ENCODE data around the gene USP9Y. TPM values are rescaled to one million over a fixed set of nuclear protein-coding genes. Genes with fewer than 3 reads are reported as not detected.

USP9Y gene, protein sequence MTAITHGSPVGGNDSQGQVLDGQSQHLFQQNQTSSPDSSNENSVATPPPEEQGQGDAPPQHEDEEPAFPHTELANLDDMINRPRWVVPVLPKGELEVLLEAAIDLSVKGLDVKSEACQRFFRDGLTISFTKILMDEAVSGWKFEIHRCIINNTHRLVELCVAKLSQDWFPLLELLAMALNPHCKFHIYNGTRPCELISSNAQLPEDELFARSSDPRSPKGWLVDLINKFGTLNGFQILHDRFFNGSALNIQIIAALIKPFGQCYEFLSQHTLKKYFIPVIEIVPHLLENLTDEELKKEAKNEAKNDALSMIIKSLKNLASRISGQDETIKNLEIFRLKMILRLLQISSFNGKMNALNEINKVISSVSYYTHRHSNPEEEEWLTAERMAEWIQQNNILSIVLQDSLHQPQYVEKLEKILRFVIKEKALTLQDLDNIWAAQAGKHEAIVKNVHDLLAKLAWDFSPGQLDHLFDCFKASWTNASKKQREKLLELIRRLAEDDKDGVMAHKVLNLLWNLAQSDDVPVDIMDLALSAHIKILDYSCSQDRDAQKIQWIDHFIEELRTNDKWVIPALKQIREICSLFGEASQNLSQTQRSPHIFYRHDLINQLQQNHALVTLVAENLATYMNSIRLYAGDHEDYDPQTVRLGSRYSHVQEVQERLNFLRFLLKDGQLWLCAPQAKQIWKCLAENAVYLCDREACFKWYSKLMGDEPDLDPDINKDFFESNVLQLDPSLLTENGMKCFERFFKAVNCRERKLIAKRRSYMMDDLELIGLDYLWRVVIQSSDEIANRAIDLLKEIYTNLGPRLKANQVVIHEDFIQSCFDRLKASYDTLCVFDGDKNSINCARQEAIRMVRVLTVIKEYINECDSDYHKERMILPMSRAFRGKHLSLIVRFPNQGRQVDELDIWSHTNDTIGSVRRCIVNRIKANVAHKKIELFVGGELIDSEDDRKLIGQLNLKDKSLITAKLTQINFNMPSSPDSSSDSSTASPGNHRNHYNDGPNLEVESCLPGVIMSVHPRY (N-terminal part only)
- 10 to 100 TPM in 2 of 4 donors, under 1 TPM in 1, not detected in 1; 0.07 to 35.6 (median 32.7) TPM for total RNA-seq

DNA sequence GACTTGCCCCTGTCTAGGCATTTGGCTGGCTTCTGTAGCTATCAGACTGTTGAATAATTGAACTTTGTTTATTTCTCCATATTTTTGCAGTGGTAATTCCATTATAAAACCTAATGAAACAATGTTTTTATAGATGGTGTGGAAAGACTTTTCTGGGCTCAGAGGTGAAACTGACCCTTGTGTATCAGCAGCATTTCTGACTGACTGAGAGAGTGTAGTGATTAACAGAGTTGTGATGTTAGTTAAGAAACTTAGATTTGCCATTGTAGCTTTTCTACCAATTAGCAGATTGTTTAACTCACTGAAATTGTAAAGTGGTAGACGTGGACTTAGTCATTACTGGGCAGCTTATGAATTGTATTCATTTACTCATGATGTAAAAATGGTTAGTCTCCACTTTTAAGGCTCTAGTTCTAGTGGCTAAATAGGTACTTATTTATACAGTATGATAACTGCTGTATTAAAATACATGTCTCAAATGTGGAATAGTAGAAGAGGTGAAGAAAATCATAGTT, at the start of gene USP9Y:
TSS of gene USP9Y (plus strand) at position 51 of the 515 bp plus-strand sequence. CDS start 8,217 bp downstream, outside the sequence.
- 89% methylated on average over 1 of the region's 1 CpG; no CpG with 5 or more reads in 1 of the 2 donors for WGBS, 2 donors (ENCODE audit: low coverage in 1 of 2)
- Histone ChIP-seq H3K27me3 (no peaks in the 10 kb centered on the region), H3K4me1 (no peaks in the 10 kb centered on the region), H3K27ac (no peak within 1 kb of the TSS), H3K9me3 (no peaks in the 10 kb centered on the region), H3K4me3 (no peak within 1 kb of the TSS), H3K36me3 (peaks cover 0 to 24% of the 10 kb centered on the region in 2 donors)
- ATAC-seq: no peak
- TF ChIP-seq, protein P1, sequence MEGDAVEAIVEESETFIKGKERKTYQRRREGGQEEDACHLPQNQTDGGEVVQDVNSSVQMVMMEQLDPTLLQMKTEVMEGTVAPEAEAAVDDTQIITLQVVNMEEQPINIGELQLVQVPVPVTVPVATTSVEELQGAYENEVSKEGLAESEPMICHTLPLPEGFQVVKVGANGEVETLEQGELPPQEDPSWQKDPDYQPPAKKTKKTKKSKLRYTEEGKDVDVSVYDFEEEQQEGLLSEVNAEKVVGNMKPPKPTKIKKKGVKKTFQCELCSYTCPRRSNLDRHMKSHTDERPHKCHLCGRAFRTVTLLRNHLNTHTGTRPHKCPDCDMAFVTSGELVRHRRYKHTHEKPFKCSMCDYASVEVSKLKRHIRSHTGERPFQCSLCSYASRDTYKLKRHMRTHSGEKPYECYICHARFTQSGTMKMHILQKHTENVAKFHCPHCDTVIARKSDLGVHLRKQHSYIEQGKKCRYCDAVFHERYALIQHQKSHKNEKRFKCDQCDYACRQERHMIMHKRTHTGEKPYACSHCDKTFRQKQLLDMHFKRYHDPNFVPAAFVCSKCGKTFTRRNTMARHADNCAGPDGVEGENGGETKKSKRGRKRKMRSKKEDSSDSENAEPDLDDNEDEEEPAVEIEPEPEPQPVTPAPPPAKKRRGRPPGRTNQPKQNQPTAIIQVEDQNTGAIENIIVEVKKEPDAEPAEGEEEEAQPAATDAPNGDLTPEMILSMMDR (IDR thresholded peaks at IDR 0.05): no peak
- no peak for TF ChIP-seq EP300 (IDR thresholded peaks at IDR 0.05)
- TF ChIP-seq POLR2A (IDR thresholded peaks at IDR 0.05): no peak
- no peak for TF ChIP-seq POLR2AphosphoS5 (IDR thresholded peaks at IDR 0.05)

DNA sequence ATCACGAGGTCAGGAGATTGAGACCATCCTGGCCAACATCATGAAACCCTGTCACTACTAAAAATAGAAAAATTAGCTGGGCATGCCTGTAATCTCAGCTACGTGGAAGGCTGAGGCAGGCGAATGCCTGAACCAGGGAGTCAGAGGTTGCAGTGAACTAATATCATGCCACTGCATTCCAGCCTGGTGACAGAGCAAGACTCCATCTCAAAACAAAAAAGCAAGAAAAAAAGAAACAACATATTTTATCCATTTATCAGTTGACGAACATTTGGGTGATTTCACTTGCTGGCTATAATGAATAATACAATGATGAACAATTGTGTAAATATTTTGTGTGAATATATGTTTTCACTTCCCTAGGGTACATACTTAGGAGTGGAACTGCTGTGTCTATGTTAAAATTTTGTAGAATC, 49.4 kb upstream of the USP9Y start:
- Histone ChIP-seq H3K27me3 (no peaks in the 10 kb centered on the region), H3K36me3 (no peaks in the 10 kb centered on the region), H3K27ac (no peak overlapping the region), H3K4me3 (no peak overlapping the region), H3K9me3 (no peaks in the 10 kb centered on the region), H3K4me1 (no peaks in the 10 kb centered on the region)
- WGBS, 2 donors (ENCODE audit: low coverage in 1 of 2): 9% methylated on average over 4 of the region's 4 CpGs; no CpG with 5 or more reads in 1 of the 2 donors
- no peak for ATAC-seq
- TF ChIP-seq, protein P1 (IDR thresholded peaks at IDR 0.05): no peak
- TF ChIP-seq POLR2A (IDR thresholded peaks at IDR 0.05): no peak
- no peak for TF ChIP-seq EP300 (IDR thresholded peaks at IDR 0.05)

DNA sequence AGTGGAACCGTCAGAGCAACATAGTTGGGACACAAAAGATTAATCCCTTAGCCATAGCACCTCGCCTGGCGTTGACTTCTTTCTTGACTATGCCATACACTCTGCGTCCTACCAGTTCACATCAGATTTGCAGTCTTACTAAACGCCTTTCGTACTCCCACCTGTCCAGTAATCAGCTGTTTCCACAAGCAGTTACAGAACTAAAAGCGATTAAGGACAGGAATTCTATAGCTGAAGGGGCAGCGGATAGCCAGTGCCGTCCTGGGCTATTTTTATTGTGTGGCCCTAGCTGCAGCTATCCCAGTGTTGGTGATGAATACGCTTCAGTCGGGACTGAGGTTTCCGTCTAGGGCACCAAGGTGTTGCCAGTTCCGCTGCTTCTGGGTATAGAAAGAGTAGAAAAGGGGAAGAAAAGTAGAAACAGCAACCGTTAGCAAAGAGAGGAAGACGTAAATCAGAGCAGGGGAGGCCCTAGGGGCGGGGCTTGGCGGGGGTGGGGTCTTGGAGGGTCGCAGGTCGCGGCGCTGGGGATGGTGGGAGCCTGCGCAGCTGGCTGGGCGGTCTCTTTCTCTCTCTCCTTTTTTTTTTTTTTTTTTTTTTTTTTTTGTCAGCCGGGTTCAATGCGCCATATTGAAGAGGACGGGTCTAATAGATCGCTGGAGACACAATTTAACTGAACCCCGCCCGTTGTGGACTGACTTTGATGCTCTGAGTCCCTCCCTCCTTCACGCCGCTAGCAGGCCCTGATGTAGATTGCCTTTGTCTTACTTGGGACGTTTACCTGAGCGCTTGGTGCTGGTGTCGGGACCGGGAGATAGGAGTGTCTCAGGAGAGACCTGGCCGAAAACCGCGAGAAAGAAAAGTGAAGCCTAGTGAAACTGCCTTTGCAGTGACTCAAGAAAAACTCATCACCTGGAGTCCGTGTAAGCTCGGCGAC, 39.0 kb upstream of the USP9Y start:
- ATAC-seq: no peak
- Histone ChIP-seq H3K4me1 (peaks cover 0 to 6% (median 0%) of the 10 kb centered on the region in 3 donors), H3K36me3 (no peaks in the 10 kb centered on the region), H3K4me3 (peak overlapping the region; percentile 63 to 96), H3K9me3 (no peaks in the 10 kb centered on the region), H3K27ac (peak overlapping the region in 2 of 4 donors; percentile 78 to 80), H3K27me3 (no peaks in the 10 kb centered on the region)
- WGBS, 2 donors (ENCODE audit: low coverage in 1 of 2): 0% methylated on average over 9 of the region's 41 CpGs; no CpG with 5 or more reads in 1 of the 2 donors
- TF ChIP-seq EP300 (IDR thresholded peaks at IDR 0.05): no peak
- TF ChIP-seq, protein P1 (IDR thresholded peaks at IDR 0.05): no peak
- TF ChIP-seq POLR2AphosphoS5 (IDR thresholded peaks at IDR 0.05): no peak

All from gastroesophageal sphincter (tissue), 4 donors.